HepG2 (cell line): ENCODE results near the gene TP73. TPM values are rescaled to one million over a fixed set of nuclear protein-coding genes. Genes with fewer than 3 reads are reported as not detected.

Experiments
- CCAR2 ChIP-seq: fragments of 200-400 bp; formaldehyde crosslinking; optimal IDR thresholded peaks from 2 replicates; pipeline ENCODE3; 2018; ENCODE audit warnings: low read depth, mild to moderate bottlenecking, low read length, moderate library complexity
- ETV6 ChIP-seq: sonication (generic); formaldehyde crosslinking; conservative IDR thresholded peaks from 2 replicates; pipeline ENCODE4 v1.4.0; 2020; ENCODE audit warnings: missing genetic modification reagents
- HNF4A ChIP-seq: sonication (generic); formaldehyde crosslinking; IDR thresholded peaks from 2 replicates; pipeline ENCODE4 v1.4.0; 2020; ENCODE audit warnings: missing genetic modification reagents
- HOXA5 ChIP-seq: sonication (generic); formaldehyde crosslinking; IDR thresholded peaks from 2 replicates; pipeline ENCODE4 v1.4.0; 2020; ENCODE audit warnings: missing genetic modification reagents
- MBD4 ChIP-seq: IDR thresholded peaks from 2 replicates; pipeline ENCODE4 v1.6.1; 2012; ENCODE audit warnings: low read length, inconsistent platforms, borderline replicate concordance
- MBNL3 ChIP-seq: fragments of 250-450 bp; sonication (Bioruptor Pico); conservative IDR thresholded peaks from 2 replicates; pipeline ENCODE4 v1.8.0; 2022; ENCODE audit warnings: mild to moderate bottlenecking, inconsistent platforms
- NCOA5 ChIP-seq: sonication (generic); formaldehyde crosslinking; IDR thresholded peaks from 2 replicates; pipeline ENCODE4 v1.4.0; 2020; ENCODE audit warnings: missing genetic modification reagents
- RAD21 ChIP-seq: fragments of 450-650 bp; formaldehyde crosslinking; IDR thresholded peaks from 2 replicates; pipeline ENCODE4 v1.5.0; 2020; ENCODE audit warnings: mild to moderate bottlenecking
- RARA ChIP-seq: IDR thresholded peaks from 2 replicates; pipeline ENCODE4 v1.6.1; 2016; ENCODE audit warnings: missing genetic modification reagents, missing compliant biosample characterization
- SP2 ChIP-seq: sonication (generic); formaldehyde crosslinking; IDR thresholded peaks from 2 replicates; pipeline ENCODE4 v1.5.1; 2020; ENCODE audit warnings: mild to moderate bottlenecking, missing genetic modification reagents
- TAF15 ChIP-seq: fragments of 200-400 bp; formaldehyde crosslinking; IDR thresholded peaks from one replicate; pipeline ENCODE4 v1.6.1; 2018; ENCODE audit warnings: mild to moderate bottlenecking, low read depth, low read length; ENCODE audit not compliant: poor library complexity, severe bottlenecking
- TARDBP ChIP-seq: sonication (generic); formaldehyde crosslinking; IDR thresholded peaks from 2 replicates; pipeline ENCODE4 v1.8.0; 2022; ENCODE audit warnings: mild to moderate bottlenecking, missing genetic modification reagents
- ZBTB21 ChIP-seq: sonication (generic); formaldehyde crosslinking; IDR thresholded peaks from 2 replicates; pipeline ENCODE4 v1.4.0; 2020; ENCODE audit warnings: missing genetic modification reagents
- ZNF124 ChIP-seq: sonication (generic); formaldehyde crosslinking; IDR thresholded peaks from 2 replicates; pipeline ENCODE4 v1.4.0; 2020; ENCODE audit warnings: missing genetic modification reagents
- ZNF296 ChIP-seq: sonication (generic); formaldehyde crosslinking; conservative IDR thresholded peaks from 2 replicates; pipeline ENCODE4 v1.5.0; 2020; ENCODE audit warnings: mild to moderate bottlenecking, missing genetic modification reagents
- ZNF605 ChIP-seq: sonication (generic); formaldehyde crosslinking; IDR thresholded peaks from 2 replicates; pipeline ENCODE4 v1.8.0; 2022; ENCODE audit warnings: mild to moderate bottlenecking, missing genetic modification reagents
- ZNF607 ChIP-seq: sonication (generic); formaldehyde crosslinking; IDR thresholded peaks from 2 replicates; pipeline ENCODE4 v1.5.1; 2020; ENCODE audit warnings: missing genetic modification reagents, mild to moderate bottlenecking, borderline replicate concordance
- ZSCAN31 ChIP-seq: sonication (generic); formaldehyde crosslinking; IDR thresholded peaks from 2 replicates; pipeline ENCODE4 v1.5.0; 2020; ENCODE audit warnings: low read depth, mild to moderate bottlenecking, missing genetic modification reagents
- polyA plus RNA-seq, 8 experiments: library from polyadenylated mRNA; depleted of rRNA in 3 of 8; stranded (reverse) in 7 of 8; unstranded in 1 of 8; fragments of >200 nt; fragmentation: Illumina TruSeq in 4 of 8; extraction: Trizol in 4 of 8; gene quantifications; 2 replicates each; pipeline versions ENCODE4 v1.2.1 to v1.2.3, GENCODE V29; 2011 to 2016; ENCODE audit warnings: low read depth in 4 of 8, missing spikeins in 1 of 8, mixed read lengths in 1 of 8; ENCODE audit not compliant: insufficient read depth in 1 of 8
- total RNA-seq, 5 experiments: library from RNA; depleted of rRNA; stranded (reverse); fragments of >200 nt; fragmentation: Illumina TruSeq; extraction: Trizol; gene quantifications; 2 replicates each; pipeline ENCODE4 v1.2.3, GENCODE V29; 2016; ENCODE audit warnings: low read depth in 1 of 5
- TF ChIP-seq, protein P1 (sequence below): sonication (generic); formaldehyde crosslinking; conservative IDR thresholded peaks from 2 replicates; pipeline ENCODE4 v1.4.0; 2020; ENCODE audit warnings: missing genetic modification reagents
- TF ChIP-seq, protein P2 (sequence below): sonication (generic); formaldehyde crosslinking; IDR thresholded peaks from 2 replicates; pipeline ENCODE4 v1.4.0; 2020; ENCODE audit warnings: mild to moderate bottlenecking, missing genetic modification reagents
- TF ChIP-seq, protein P3 (sequence below): sonication (generic); formaldehyde crosslinking; IDR thresholded peaks from 2 replicates; pipeline ENCODE4 v1.8.1; 2023; ENCODE audit warnings: missing genetic modification reagents, inconsistent platforms, borderline replicate concordance
- TF ChIP-seq, protein P4 (sequence below): sonication (generic); formaldehyde crosslinking; IDR thresholded peaks from 2 replicates; pipeline ENCODE4 v1.5.0; 2020; ENCODE audit warnings: missing genetic modification reagents, mild to moderate bottlenecking, borderline replicate concordance

TP73 gene
- total and polyA plus RNA-seq, 2 of the 13 experiments (the other 11 are each of a cell fraction or from before 2014, with no cell fraction given) = 0.49 to 1.1 TPM

DNA sequence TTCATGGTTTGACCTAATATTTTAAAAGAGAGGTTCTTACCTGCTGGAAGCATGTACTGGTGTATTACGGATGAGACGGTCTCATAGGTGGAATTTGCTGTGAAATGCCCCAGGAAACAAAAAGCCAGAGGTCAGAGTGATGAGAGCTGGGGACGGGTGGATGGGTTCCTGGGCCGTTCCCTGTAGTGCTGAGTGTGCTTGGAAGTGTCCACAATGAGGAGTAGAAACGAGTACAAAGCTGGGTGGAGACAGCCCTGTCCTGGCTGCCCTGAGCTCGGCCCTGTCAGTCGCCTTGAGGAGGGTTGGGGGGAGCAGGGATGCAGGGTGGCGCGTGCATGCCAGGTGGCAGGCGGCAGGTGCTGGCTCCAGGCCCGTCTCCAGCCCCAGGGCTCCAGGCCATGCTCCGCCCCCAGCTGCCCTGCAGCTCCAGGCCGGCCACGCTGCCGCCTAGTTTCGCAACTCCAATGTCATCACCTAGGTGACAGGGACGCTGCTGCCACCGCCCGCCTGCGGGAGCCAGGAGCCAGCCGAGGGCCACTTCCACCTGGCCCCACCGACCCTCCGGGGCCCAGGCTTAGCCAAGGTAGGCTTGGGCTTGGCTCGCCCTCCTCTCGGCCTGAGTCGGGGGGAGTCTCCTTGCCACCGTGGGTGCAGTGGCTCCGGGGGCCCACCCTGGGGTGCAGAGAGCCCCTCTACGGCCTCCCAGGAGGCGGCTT is 16.4 kb downstream of the TP73 start (continued):
- TF ChIP-seq ETV6 (CRISPR knock-in tag) (no peak), ZNF124 (no peak), ZNF296 (CRISPR knock-in tag) (no peak), NCOA5 (CRISPR knock-in tag) (no peak), MBD4 (no peak), TARDBP (CRISPR knock-in tag) (no peak; the same call in 1 of the 2 replicates), MBNL3 (no peak), ZBTB21 (no peak), TAF15 (no peak), RAD21 (no peak), HOXA5 (no peak), ZNF605 (CRISPR knock-in tag) (no peak; the same call in 1 of the 2 replicates), ZNF607 (CRISPR knock-in tag) (peak; percentile 79; the same call in 1 of the 2 replicates), ZSCAN31 (CRISPR knock-in tag) (peak; percentile 70; the same call in 1 of the 2 replicates), CCAR2 (no peak), SP2 (CRISPR knock-in tag) (peak; percentile 34; the same call in 1 of the 2 replicates), HNF4A (CRISPR knock-in tag) (peak; percentile 24; the same call in 1 of the 2 replicates), RARA (peak; percentile 60)
- TF ChIP-seq, protein P1, sequence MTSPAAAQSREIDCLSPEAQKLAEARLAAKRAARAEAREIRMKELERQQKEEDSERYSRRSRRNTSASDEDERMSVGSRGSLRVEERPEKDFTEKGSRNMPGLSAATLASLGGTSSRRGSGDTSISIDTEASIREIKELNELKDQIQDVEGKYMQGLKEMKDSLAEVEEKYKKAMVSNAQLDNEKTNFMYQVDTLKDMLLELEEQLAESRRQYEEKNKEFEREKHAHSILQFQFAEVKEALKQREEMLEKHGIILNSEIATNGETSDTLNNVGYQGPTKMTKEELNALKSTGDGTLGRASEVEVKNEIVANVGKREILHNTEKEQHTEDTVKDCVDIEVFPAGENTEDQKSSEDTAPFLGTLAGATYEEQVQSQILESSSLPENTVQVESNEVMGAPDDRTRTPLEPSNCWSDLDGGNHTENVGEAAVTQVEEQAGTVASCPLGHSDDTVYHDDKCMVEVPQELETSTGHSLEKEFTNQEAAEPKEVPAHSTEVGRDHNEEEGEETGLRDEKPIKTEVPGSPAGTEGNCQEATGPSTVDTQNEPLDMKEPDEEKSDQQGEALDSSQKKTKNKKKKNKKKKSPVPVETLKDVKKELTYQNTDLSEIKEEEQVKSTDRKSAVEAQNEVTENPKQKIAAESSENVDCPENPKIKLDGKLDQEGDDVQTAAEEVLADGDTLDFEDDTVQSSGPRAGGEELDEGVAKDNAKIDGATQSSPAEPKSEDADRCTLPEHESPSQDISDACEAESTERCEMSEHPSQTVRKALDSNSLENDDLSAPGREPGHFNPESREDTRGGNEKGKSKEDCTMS (CRISPR knock-in tag) = no peak
- TF ChIP-seq, protein P2, sequence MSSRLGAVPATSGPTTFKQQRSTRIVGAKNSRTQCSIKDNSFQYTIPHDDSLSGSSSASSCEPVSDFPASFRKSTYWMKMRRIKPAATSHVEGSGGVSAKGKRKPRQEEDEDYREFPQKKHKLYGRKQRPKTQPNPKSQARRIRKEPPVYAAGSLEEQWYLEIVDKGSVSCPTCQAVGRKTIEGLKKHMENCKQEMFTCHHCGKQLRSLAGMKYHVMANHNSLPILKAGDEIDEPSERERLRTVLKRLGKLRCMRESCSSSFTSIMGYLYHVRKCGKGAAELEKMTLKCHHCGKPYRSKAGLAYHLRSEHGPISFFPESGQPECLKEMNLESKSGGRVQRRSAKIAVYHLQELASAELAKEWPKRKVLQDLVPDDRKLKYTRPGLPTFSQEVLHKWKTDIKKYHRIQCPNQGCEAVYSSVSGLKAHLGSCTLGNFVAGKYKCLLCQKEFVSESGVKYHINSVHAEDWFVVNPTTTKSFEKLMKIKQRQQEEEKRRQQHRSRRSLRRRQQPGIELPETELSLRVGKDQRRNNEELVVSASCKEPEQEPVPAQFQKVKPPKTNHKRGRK (CRISPR knock-in tag) = no peak
- TF ChIP-seq, protein P3, sequence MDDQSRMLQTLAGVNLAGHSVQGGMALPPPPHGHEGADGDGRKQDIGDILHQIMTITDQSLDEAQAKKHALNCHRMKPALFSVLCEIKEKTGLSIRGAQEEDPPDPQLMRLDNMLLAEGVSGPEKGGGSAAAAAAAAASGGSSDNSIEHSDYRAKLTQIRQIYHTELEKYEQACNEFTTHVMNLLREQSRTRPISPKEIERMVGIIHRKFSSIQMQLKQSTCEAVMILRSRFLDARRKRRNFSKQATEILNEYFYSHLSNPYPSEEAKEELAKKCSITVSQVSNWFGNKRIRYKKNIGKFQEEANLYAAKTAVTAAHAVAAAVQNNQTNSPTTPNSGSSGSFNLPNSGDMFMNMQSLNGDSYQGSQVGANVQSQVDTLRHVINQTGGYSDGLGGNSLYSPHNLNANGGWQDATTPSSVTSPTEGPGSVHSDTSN (CRISPR knock-in tag) = no peak
- TF ChIP-seq, protein P4, sequence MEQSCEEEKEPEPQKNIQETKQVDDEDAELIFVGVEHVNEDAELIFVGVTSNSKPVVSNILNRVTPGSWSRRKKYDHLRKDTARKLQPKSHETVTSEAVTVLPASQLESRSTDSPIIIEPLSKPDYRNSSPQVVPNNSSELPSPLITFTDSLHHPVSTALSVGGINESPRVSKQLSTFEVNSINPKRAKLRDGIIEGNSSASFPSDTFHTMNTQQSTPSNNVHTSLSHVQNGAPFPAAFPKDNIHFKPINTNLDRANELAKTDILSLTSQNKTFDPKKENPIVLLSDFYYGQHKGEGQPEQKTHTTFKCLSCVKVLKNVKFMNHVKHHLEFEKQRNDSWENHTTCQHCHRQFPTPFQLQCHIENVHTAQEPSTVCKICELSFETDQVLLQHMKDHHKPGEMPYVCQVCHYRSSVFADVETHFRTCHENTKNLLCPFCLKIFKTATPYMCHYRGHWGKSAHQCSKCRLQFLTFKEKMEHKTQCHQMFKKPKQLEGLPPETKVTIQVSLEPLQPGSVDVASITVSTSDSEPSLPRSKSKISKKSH (CRISPR knock-in tag) = 0 out of 2 replicates have a peak, but pooled peaks have one; percentile 40
